Hepatocyte (in vitro differentiated cells): ENCODE results near the gene USP32.

Experiments
- EZH2 ChIP-seq: fragments of 200-600 bp; sonication (generic); IDR thresholded peaks from 2 replicates; pipeline ENCODE4 v1.6.1; 2016; ENCODE audit warnings: antibody characterized with exemption, mild to moderate bottlenecking, borderline replicate concordance
- EZH2phosphoT487 ChIP-seq: fragments of 200-600 bp; sonication (generic); IDR thresholded peaks from one replicate; pipeline ENCODE4 v1.6.1; 2018; ENCODE audit warnings: antibody characterized with exemption, mild to moderate bottlenecking, low read depth, moderate library complexity; ENCODE audit not compliant: unreplicated experiment, severe bottlenecking
- TF ChIP-seq, protein P1 (sequence below): fragments of 200-600 bp; sonication (generic); IDR thresholded peaks from 2 replicates; pipeline ENCODE4 v1.5.1; 2016; ENCODE audit warnings: antibody characterized with exemption, mild to moderate bottlenecking; ENCODE audit not compliant: poor library complexity

DNA sequence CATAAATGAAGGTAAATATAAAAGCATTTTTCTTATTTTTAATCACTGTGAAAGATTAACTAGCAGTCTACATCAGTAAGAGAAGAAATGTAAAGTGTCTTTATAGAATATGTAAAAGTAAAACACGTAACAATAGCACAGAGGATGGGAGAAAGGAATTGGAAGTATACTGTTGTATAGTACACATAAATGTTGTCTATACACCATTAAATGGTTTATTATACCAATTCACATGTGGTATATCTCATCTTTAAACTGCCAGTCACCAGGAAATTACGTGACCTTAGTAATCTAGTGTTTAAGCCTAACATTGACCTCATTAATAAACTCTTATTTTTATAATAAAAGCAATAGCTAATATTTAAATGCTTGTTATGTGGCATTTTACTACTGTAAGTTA is 87.4 kb downstream of the USP32 start:
- TF ChIP-seq, protein P1, sequence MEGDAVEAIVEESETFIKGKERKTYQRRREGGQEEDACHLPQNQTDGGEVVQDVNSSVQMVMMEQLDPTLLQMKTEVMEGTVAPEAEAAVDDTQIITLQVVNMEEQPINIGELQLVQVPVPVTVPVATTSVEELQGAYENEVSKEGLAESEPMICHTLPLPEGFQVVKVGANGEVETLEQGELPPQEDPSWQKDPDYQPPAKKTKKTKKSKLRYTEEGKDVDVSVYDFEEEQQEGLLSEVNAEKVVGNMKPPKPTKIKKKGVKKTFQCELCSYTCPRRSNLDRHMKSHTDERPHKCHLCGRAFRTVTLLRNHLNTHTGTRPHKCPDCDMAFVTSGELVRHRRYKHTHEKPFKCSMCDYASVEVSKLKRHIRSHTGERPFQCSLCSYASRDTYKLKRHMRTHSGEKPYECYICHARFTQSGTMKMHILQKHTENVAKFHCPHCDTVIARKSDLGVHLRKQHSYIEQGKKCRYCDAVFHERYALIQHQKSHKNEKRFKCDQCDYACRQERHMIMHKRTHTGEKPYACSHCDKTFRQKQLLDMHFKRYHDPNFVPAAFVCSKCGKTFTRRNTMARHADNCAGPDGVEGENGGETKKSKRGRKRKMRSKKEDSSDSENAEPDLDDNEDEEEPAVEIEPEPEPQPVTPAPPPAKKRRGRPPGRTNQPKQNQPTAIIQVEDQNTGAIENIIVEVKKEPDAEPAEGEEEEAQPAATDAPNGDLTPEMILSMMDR, result no peak
- TF ChIP-seq EZH2phosphoT487, result no peak
- no peak for TF ChIP-seq EZH2
